HUDEP-2 (cell line): ENCODE results near the gene ABLIM1.

Experiments
- DNase-seq, 76 experiments: peaks; one replicate each; lab custom pipeline; 2025; ENCODE audit not compliant: unreplicated experiment in 76 of 76; lab: John Stamatoyannopoulos, UW

The ABLIM1 gene

GRCh38 chr10:114551636-114551972 lies 106.5 kb downstream of the ABLIM1 start:
- no peak for DNase-seq

- DNase-seq: peak in 6 of 76 experiments; percentile 4 to 15 (median 9)
Observed at GRCh38 chr10:114550756-114551635, 107.1 kb downstream of the ABLIM1 start.

GRCh38 chr10:114548662-114549061 lies 109.4 kb downstream of the ABLIM1 start:
- DNase-seq: peak in 2 of 76 experiments; percentile 4 to 10

- DNase-seq: no peak
Observed at GRCh38 chr10:114547514-114547913, 110.6 kb downstream of the ABLIM1 start.

GRCh38 chr10:114547056-114547455 lies 111.0 kb downstream of the ABLIM1 start:
- no peak for DNase-seq

GRCh38 chr10:114545819-114546218 lies 112.3 kb downstream of the ABLIM1 start:
- DNase-seq: no peak

- no peak for DNase-seq
Observed at GRCh38 chr10:114545071-114545470, 113.0 kb downstream of the ABLIM1 start.

GRCh38 chr10:114544045-114544659 lies 113.9 kb downstream of the ABLIM1 start:
- DNase-seq: no peak

- DNase-seq: no peak
Observed at GRCh38 chr10:114543456-114543855, 114.6 kb downstream of the ABLIM1 start.

GRCh38 chr10:114542373-114542772 lies 115.7 kb downstream of the ABLIM1 start:
- DNase-seq: no peak

- DNase-seq: no peak
Observed at GRCh38 chr10:114541797-114542160, 116.3 kb downstream of the ABLIM1 start.

GRCh38 chr10:114541081-114541796 lies 116.8 kb downstream of the ABLIM1 start:
- peak in 51 of 76 experiments; percentile 0 to 72 (median 29) for DNase-seq

- DNase-seq: no peak
Observed at GRCh38 chr10:114540236-114540635, 117.8 kb downstream of the ABLIM1 start.

GRCh38 chr10:114539623-114540022 lies 118.5 kb downstream of the ABLIM1 start:
- no peak for DNase-seq

GRCh38 chr10:114538181-114538906 lies 119.7 kb downstream of the ABLIM1 start:
- DNase-seq: no peak

- DNase-seq: no peak
Observed at GRCh38 chr10:114537736-114538135, 120.3 kb downstream of the ABLIM1 start.

GRCh38 chr10:114534571-114534981 lies 123.5 kb downstream of the ABLIM1 start:
- DNase-seq: no peak

GRCh38 chr10:114532226-114532625 lies 125.8 kb downstream of the ABLIM1 start:
- DNase-seq: no peak

GRCh38 chr10:114526504-114527238 lies 131.4 kb downstream of the ABLIM1 start:
- DNase-seq: peak in 4 of 76 experiments; percentile 4 to 15 (median 10)

- no peak for DNase-seq
Observed at GRCh38 chr10:114526126-114526503, 132.0 kb downstream of the ABLIM1 start.
